ENCODE results near the gene THUMPD3. TPM values are rescaled to one million over a fixed set of nuclear protein-coding genes. Genes with fewer than 3 reads are reported as not detected.

Gene THUMPD3
- total and polyA plus RNA-seq, 9 of the 15 experiments (the other 6 are each of a cell fraction or from before 2014, with no cell fraction given), result 58.3 to 132 (median 113) TPM

GRCh38 chr3:9380014-9380413, 17.2 kb downstream of the THUMPD3 start:
- in situ Hi-C loops (cut with MboI), result no loop called here
- intact Hi-C loops (cut with micrococcal nuclease), result no loop called here
- H3K4me2 ChIP-seq (ENCODE audit: insufficient read depth, low read length), result no peak overlapping the region
- ATAC-seq, result no peak
- H3K79me2 ChIP-seq (ENCODE audit: control insufficient read depth, insufficient read depth, low read length), result peaks cover 42% of the 10 kb centered on the region
- H3K9ac ChIP-seq (ENCODE audit: insufficient read depth in 1 of 2, low read depth in 2 of 2, low read length in 2 of 2), result no peak overlapping the region
- no peaks in the 10 kb centered on the region for H3K9me1 ChIP-seq (ENCODE audit: control insufficient read depth, insufficient read depth, low read length)
- no peaks in the 10 kb centered on the region; the same call in 1 of the 2 replicates for H4K20me1 ChIP-seq (replicated peaks; ENCODE audit: control insufficient read depth, insufficient read depth, low read length)
- CTCF ChIA-PET (ENCODE audit: low intra/inter-chr PET ratio), result no interaction called here
- no peak overlapping the region for H3K27ac ChIP-seq (ENCODE audit: extremely low read depth, low read depth, low read length)
- WGBS (ENCODE audit: insufficient coverage, low coverage, missing lambda C conversion rate), result 97% methylated on average over 3 of the region's 3 CpGs
- no peak for TF ChIP-seq THRA (IDR thresholded peaks at IDR 0.05)
- H3K4me1 ChIP-seq (replicated peaks in 1 of 2; ENCODE audit: control insufficient read depth in 2 of 2, insufficient read depth in 2 of 2, low read length in 2 of 2), result no peaks in the 10 kb centered on the region
- BruUV-seq (replicated peaks), result no TSS peak
- POLR2A ChIA-PET, result interaction anchor here (0.7 to 5.6 kb wide), 7 partner anchors 10 to 40 kb away, joined by 3 to 63 read pairs (median 4); partner anchors contain the start of genes SETD5 and THUMPD3
- no peak overlapping the region for H3K4me3 ChIP-seq
- H3K9me3 ChIP-seq (replicated peaks; ENCODE audit: control insufficient read depth, insufficient read depth, low read depth, low read length), result no peaks in the 10 kb centered on the region
- H2AFZ ChIP-seq (ENCODE audit: low read depth, low read length), result no peak overlapping the region
- FAIRE-seq, result no peak
- H3K36me3 ChIP-seq (ENCODE audit: control insufficient read depth, insufficient read depth, low read length), result peaks cover 92% of the 10 kb centered on the region
- no peaks in the 10 kb centered on the region for H3K27me3 ChIP-seq (ENCODE audit: control insufficient read depth in 2 of 2, insufficient read depth in 2 of 2, low read length in 2 of 2)
- no peak for DNase-seq (ENCODE audit: extremely low read depth in 1 of 4, low spot score in 3 of 4)

DNA sequence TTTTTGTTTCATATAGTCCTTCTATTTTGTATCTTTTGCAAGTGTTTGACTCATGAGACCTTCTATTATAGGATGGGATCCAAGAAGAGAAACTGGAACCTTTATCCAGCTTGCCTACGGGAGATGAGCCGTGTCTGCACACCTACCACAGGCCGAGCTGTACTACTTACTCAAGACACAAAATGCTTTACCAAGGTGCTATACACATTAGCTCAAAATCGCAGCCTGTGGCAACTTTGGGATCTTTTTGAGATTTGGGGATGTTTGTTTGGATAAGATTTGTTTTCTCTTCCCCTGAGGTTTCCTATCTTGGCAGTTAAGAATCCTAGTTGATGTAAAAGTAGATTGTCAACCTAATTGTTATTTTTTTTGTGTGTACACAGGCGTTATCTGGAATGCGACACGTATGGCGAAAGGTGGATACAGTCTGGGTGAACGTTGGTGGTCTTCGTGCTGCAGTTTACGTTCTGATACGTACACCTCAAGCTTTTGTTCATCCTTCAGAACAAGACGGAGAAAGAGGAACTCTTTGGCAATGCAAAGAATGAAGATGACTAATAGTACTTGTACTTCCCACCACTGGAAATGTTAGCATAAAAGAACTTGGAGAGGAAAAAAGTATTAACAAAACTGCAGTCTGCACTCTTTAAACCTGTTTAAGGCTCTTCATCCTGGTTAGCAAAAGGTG, 21.4 kb downstream of the THUMPD3 start:
- no peak overlapping the region for H2AFZ ChIP-seq (ENCODE audit: low read depth, low read length)
- H3K9me3 ChIP-seq (replicated peaks; ENCODE audit: control insufficient read depth, insufficient read depth, low read depth, low read length), result no peaks in the 10 kb centered on the region
- H3K79me2 ChIP-seq (ENCODE audit: control insufficient read depth, insufficient read depth, low read length), result peaks cover 25% of the 10 kb centered on the region
- no peak overlapping the region for H3K4me3 ChIP-seq
- no peak overlapping the region for H3K4me2 ChIP-seq (ENCODE audit: insufficient read depth, low read length)
- DNase-seq (ENCODE audit: extremely low read depth in 1 of 4, low spot score in 3 of 4) (no peak), FAIRE-seq (no peak), ATAC-seq (no peak)
- ChIA-PET POLR2A (interaction anchor here (1.0 to 3.4 kb wide), 5 partner anchors 11 to 22 kb away, joined by 3 to 83 read pairs (median 8); partner anchors contain the start of genes SETD5 and THUMPD3), CTCF (ENCODE audit: low intra/inter-chr PET ratio) (no interaction called here)
- H3K27me3 ChIP-seq (ENCODE audit: control insufficient read depth in 2 of 2, insufficient read depth in 2 of 2, low read length in 2 of 2), result no peaks in the 10 kb centered on the region
- BruUV-seq (replicated peaks), result TSS peak; percentile 31
- H3K4me1 ChIP-seq (replicated peaks in 1 of 2; ENCODE audit: control insufficient read depth in 2 of 2, insufficient read depth in 2 of 2, low read length in 2 of 2), result no peaks in the 10 kb centered on the region
- H3K9me1 ChIP-seq (ENCODE audit: control insufficient read depth, insufficient read depth, low read length), result no peaks in the 10 kb centered on the region
- peaks cover 92% of the 10 kb centered on the region for H3K36me3 ChIP-seq (ENCODE audit: control insufficient read depth, insufficient read depth, low read length)
- intact Hi-C loops (cut with micrococcal nuclease), result no loop called here
- no peaks in the 10 kb centered on the region for H4K20me1 ChIP-seq (replicated peaks; ENCODE audit: control insufficient read depth, insufficient read depth, low read length)
- WGBS (ENCODE audit: insufficient coverage, low coverage, missing lambda C conversion rate), result 73% methylated on average over 13 of the region's 13 CpGs
- no peak overlapping the region for H3K9ac ChIP-seq (ENCODE audit: insufficient read depth in 1 of 2, low read depth in 2 of 2, low read length in 2 of 2)
- in situ Hi-C loops (cut with MboI), result no loop called here
- H3K27ac ChIP-seq (ENCODE audit: extremely low read depth, low read depth, low read length), result no peak overlapping the region
- TF ChIP-seq, protein P1, sequence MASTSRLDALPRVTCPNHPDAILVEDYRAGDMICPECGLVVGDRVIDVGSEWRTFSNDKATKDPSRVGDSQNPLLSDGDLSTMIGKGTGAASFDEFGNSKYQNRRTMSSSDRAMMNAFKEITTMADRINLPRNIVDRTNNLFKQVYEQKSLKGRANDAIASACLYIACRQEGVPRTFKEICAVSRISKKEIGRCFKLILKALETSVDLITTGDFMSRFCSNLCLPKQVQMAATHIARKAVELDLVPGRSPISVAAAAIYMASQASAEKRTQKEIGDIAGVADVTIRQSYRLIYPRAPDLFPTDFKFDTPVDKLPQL (IDR thresholded peaks at IDR 0.05; ENCODE audit: extremely low read depth, insufficient read length), result no peak
- TF ChIP-seq KDM5B (IDR thresholded peaks at IDR 0.05; ENCODE audit: insufficient replicate concordance, low read depth, low read length) (no peak), SUPT5H (IDR thresholded peaks at IDR 0.05) (0 out of 2 replicates have a peak, but pooled peaks have one; percentile 15), NUFIP1 (IDR thresholded peaks at IDR 0.05; ENCODE audit: partially characterized antibody) (no peak), ZFP1 (CRISPR knock-in tag; IDR thresholded peaks at IDR 0.05) (no peak), ZC3H4 (CRISPR knock-in tag; IDR thresholded peaks at IDR 0.05; ENCODE audit: borderline replicate concordance) (no peak), FOXJ2 (tag; IDR thresholded peaks at IDR 0.05) (no peak), TBP (optimal IDR thresholded peaks at IDR 0.05; ENCODE audit: low read depth, low read length) (no peak), ZNF75A (CRISPR knock-in tag; IDR thresholded peaks at IDR 0.05) (no peak), ZNF277 (CRISPR knock-in tag; IDR thresholded peaks at IDR 0.05; ENCODE audit: borderline replicate concordance) (no peak), ZFX (CRISPR knock-in tag; IDR thresholded peaks at IDR 0.05) (no peak)
